Endothelial cell of umbilical vein (primary cell): ENCODE measurements around the gene GMPPA. TPM values are rescaled to one million over a fixed set of nuclear protein-coding genes. Genes with fewer than 3 reads are reported as not detected.

Experiments used
- BruUV-seq: library from RNA; stranded (reverse); fragments of 400-500 nt; replicated peaks from 2 replicates; lab custom pipeline; 2021; lab: Mats Ljungman, UMichigan
- CTCF ChIA-PET: fragments of 300-600, 350-600 bp; sonication (Branson Sonifier 250); formaldehyde crosslinking; loops from one replicate; lab custom pipeline; 2021; ENCODE audit warnings: antibody characterized with exemption, inconsistent platforms; lab: Charles Lee
- POLR2A ChIA-PET: fragments of 300-600, 350-600 bp; sonication (Branson Sonifier 250); formaldehyde crosslinking; loops from one replicate; lab custom pipeline; 2021; ENCODE audit warnings: antibody characterized with exemption, inconsistent platforms; lab: Charles Lee
- DNase-seq: peaks from one replicate; pipeline ENCODE4 v3.0.0-alpha.2; 2011; ENCODE audit warnings: low read depth, low spot score
- FAIRE-seq: peaks from 2 replicates; lab custom pipeline; 2011; peaks lifted over from hg19 to GRCh38; lab: Jason Lieb, UNC
- H2AFZ ChIP-seq: 2 replicates; pipeline ENCODE4 v1.6.0; 2012; ENCODE audit warnings: low read depth, low read length, control low read depth, inconsistent platforms
- H3K27ac ChIP-seq: 2 replicates; pipeline ENCODE4 v1.5.1; 2011; ENCODE audit warnings: low read depth, mild to moderate bottlenecking, control low read depth, low read length, moderate library complexity; ENCODE audit not compliant: insufficient read depth
- H3K27me3 ChIP-seq, 2 experiments: 2 replicates each; pipeline versions ENCODE4 v1.6.0 to v1.6.1; 2011; ENCODE audit warnings: low read length in 2 of 2, mixed read lengths in 1 of 2; ENCODE audit not compliant: control insufficient read depth in 2 of 2, insufficient read depth in 2 of 2
- H3K36me3 ChIP-seq, 2 experiments: 2 replicates in 1 of 2; 3 replicates in 1 of 2; pipeline ENCODE4 v1.5.1; 2011; ENCODE audit warnings: low read length in 2 of 2, mild to moderate bottlenecking in 1 of 2, moderate library complexity in 1 of 2; ENCODE audit not compliant: control insufficient read depth in 2 of 2, insufficient read depth in 2 of 2; ENCODE audit errors: extremely low read depth in 1 of 2
- H3K4me1 ChIP-seq: 3 replicates; pipeline ENCODE4 v1.5.1; 2011; ENCODE audit warnings: mild to moderate bottlenecking, low read length; ENCODE audit not compliant: control insufficient read depth, insufficient read depth; ENCODE audit errors: extremely low read depth
- H3K4me2 ChIP-seq: 2 replicates; pipeline ENCODE4 v1.6.1; 2011; ENCODE audit warnings: low read length, control low read depth, mixed read lengths; ENCODE audit not compliant: insufficient read depth
- H3K4me3 ChIP-seq, 3 experiments: fragments of 200-600 bp in 1 of 3; sonication (generic), shearing (Covaris generic) in 1 of 3; replicated peaks in 1 of 3; 2 replicates each; pipeline ENCODE4 v1.5.1; 2011 to 2016; ENCODE audit warnings: control low read depth in 3 of 3, low read length in 3 of 3, mild to moderate bottlenecking in 2 of 3, inconsistent platforms in 1 of 3, low read depth in 1 of 3, moderate library complexity in 1 of 3; ENCODE audit not compliant: insufficient read depth in 1 of 3
- H3K79me2 ChIP-seq: 2 replicates; pipeline ENCODE4 v1.6.0; 2012; ENCODE audit warnings: low read length, inconsistent platforms; ENCODE audit not compliant: control insufficient read depth, insufficient read depth
- H3K9ac ChIP-seq: replicated peaks from 2 replicates; pipeline ENCODE3; 2011; ENCODE audit warnings: low read length, control low read depth; ENCODE audit not compliant: insufficient read depth; ENCODE audit errors: extremely low read depth
- H3K9me1 ChIP-seq: replicated peaks from 3 replicates; pipeline ENCODE4 v1.6.0; 2011; ENCODE audit warnings: mild to moderate bottlenecking, low read length; ENCODE audit not compliant: control insufficient read depth, insufficient read depth; ENCODE audit errors: extremely low read depth
- H3K9me3 ChIP-seq: replicated peaks from 2 replicates; pipeline ENCODE4 v1.5.1; 2012; ENCODE audit warnings: low read length, inconsistent platforms; ENCODE audit not compliant: control insufficient read depth, insufficient read depth
- H4K20me1 ChIP-seq: replicated peaks from 2 replicates; pipeline ENCODE3; 2011; ENCODE audit warnings: mild to moderate bottlenecking, low read length; ENCODE audit not compliant: control insufficient read depth, insufficient read depth; ENCODE audit errors: extremely low read depth
- EZH2 ChIP-seq: IDR thresholded peaks from 2 replicates; pipeline ENCODE4 v1.6.1; 2012; ENCODE audit warnings: borderline replicate concordance, low read depth, mild to moderate bottlenecking, moderate library complexity, low read length, inconsistent platforms; ENCODE audit not compliant: severe bottlenecking
- FOS ChIP-seq: IDR thresholded peaks from 2 replicates; pipeline ENCODE4 v1.6.1; 2011; ENCODE audit warnings: mild to moderate bottlenecking, low read length, moderate library complexity, borderline replicate concordance; ENCODE audit not compliant: insufficient read depth
- GATA2 ChIP-seq: IDR thresholded peaks from 2 replicates; pipeline ENCODE4 v1.7.0; 2011; ENCODE audit warnings: low read depth, mild to moderate bottlenecking, moderate library complexity, mixed read lengths, low read length; ENCODE audit not compliant: insufficient read length, insufficient read depth
- JUN ChIP-seq: IDR thresholded peaks from 2 replicates; pipeline ENCODE4 v1.6.1; 2011; ENCODE audit warnings: borderline replicate concordance, low read depth; ENCODE audit not compliant: insufficient read length, insufficient read depth
- MYC ChIP-seq: IDR thresholded peaks from one replicate; pipeline ENCODE4 v1.6.1; 2011; ENCODE audit warnings: mild to moderate bottlenecking, low read depth, low read length
- POLR2A ChIP-seq: IDR thresholded peaks from 2 replicates; pipeline ENCODE4 v1.6.1; 2012; ENCODE audit warnings: low read depth, mild to moderate bottlenecking, control low read depth, low read length
- POLR2AphosphoS5 ChIP-seq: IDR thresholded peaks from 2 replicates; pipeline ENCODE4 v1.6.1; 2012; ENCODE audit warnings: low read depth, mild to moderate bottlenecking, control low read depth, low read length, moderate library complexity; ENCODE audit not compliant: insufficient read depth
- dilution Hi-C: fragments of 300-500 bp; cut with MboI; formaldehyde crosslinking; loops from one replicate; pipeline ENCODE4 v1.15.0; 2019; ENCODE audit warnings: low sequenced_read_pairs; ENCODE audit not compliant: extremely low pct_ligation_motif_present
- intact Hi-C: fragments of 100-400 bp; cut with micrococcal nuclease; formaldehyde crosslinking; loops from one replicate; pipeline ENCODE4 v1.10.0; 2022
- polyA plus RNA-seq, 4 experiments: library from polyadenylated mRNA; depleted of rRNA in 3 of 4; stranded (reverse) in 3 of 4; unstranded in 1 of 4; fragments of >200 nt; gene quantifications; 2 replicates each; pipeline versions ENCODE4 v1.2.1 to v1.2.3, GENCODE V29; 2011 to 2012; ENCODE audit warnings: missing spikeins in 1 of 4
- total RNA-seq: library from RNA; stranded (reverse); gene quantifications from 2 replicates; pipeline ENCODE4 v1.2.3, GENCODE V29; 2021
- TF ChIP-seq, protein P1 (sequence below), 2 donors: IDR thresholded peaks; 1 replicate in 1 of 2; 2 replicates in 1 of 2; pipeline ENCODE4 v1.5.1; 2011; ENCODE audit warnings: low read length in 2 of 2, mild to moderate bottlenecking in 2 of 2, moderate library complexity in 2 of 2, control low read depth in 1 of 2, inconsistent platforms in 1 of 2, low read depth in 1 of 2; ENCODE audit not compliant: insufficient read depth in 1 of 2; ENCODE audit errors: extremely low read depth in 1 of 2
- TF ChIP-seq, protein P2 (sequence below): IDR thresholded peaks from 2 replicates; pipeline ENCODE4 v1.6.1; 2011; ENCODE audit not compliant: insufficient read depth, insufficient read length

Gene GMPPA
- total and polyA plus RNA-seq, 2 donors (not counting 3 experiments of a cell fraction or from before 2014, with no cell fraction given) = 39.1 to 104 TPM

GRCh38 chr2:219545295-219545942 lies 46.7 kb downstream of the GMPPA start:
- dilution Hi-C loops = no loop called here
- POLR2A ChIA-PET = no interaction called here
- BruUV-seq = no TSS peak

More at GRCh38 chr2:219545295-219545942, 46.7 kb downstream of the GMPPA start:
- Histone ChIP-seq H3K4me2 (no peak overlapping the region), H3K9ac (no peak overlapping the region), H4K20me1 (no peaks in the 10 kb centered on the region), H3K36me3 (no peaks in the 10 kb centered on the region), H3K79me2 (no peaks in the 10 kb centered on the region), H3K4me1 (peaks cover 7% of the 10 kb centered on the region), H3K9me3 (no peaks in the 10 kb centered on the region), H3K9me1 (no peaks in the 10 kb centered on the region), H3K27me3 (peaks cover 23% of the 10 kb centered on the region in 2 experiments), H3K27ac (no peak overlapping the region), H2AFZ (no peak overlapping the region), H3K4me3 (no peak overlapping the region)
- FAIRE-seq = no peak
- CTCF ChIA-PET = interaction anchor here (1.3 to 4.5 kb wide), 2 partner anchors 15 kb away, joined by 7 to 25 read pairs; no protein-coding TSS in a partner anchor
- intact Hi-C loops = no loop called here
- TF ChIP-seq MYC = no peak
- TF ChIP-seq POLR2A = no peak
- no peak for TF ChIP-seq GATA2
- TF ChIP-seq POLR2AphosphoS5 = no peak
- TF ChIP-seq, protein P1, sequence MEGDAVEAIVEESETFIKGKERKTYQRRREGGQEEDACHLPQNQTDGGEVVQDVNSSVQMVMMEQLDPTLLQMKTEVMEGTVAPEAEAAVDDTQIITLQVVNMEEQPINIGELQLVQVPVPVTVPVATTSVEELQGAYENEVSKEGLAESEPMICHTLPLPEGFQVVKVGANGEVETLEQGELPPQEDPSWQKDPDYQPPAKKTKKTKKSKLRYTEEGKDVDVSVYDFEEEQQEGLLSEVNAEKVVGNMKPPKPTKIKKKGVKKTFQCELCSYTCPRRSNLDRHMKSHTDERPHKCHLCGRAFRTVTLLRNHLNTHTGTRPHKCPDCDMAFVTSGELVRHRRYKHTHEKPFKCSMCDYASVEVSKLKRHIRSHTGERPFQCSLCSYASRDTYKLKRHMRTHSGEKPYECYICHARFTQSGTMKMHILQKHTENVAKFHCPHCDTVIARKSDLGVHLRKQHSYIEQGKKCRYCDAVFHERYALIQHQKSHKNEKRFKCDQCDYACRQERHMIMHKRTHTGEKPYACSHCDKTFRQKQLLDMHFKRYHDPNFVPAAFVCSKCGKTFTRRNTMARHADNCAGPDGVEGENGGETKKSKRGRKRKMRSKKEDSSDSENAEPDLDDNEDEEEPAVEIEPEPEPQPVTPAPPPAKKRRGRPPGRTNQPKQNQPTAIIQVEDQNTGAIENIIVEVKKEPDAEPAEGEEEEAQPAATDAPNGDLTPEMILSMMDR (IDR thresholded peaks at IDR 0.05; ENCODE audit: extremely low read depth in 1 of 2, insufficient read depth in 1 of 2, low read depth in 1 of 2, low read length in 2 of 2) = no peak
- TF ChIP-seq EZH2 = no peak
- no peak for TF ChIP-seq JUN
- TF ChIP-seq, protein P2, sequence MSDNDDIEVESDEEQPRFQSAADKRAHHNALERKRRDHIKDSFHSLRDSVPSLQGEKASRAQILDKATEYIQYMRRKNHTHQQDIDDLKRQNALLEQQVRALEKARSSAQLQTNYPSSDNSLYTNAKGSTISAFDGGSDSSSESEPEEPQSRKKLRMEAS = no peak
- TF ChIP-seq FOS = no peak
- DNase-seq = no peak
